Hematopoietic multipotent progenitor cell (in vitro differentiated cells): ENCODE results near the gene SLC51A. TPM values are rescaled to one million over a fixed set of nuclear protein-coding genes. Genes with fewer than 3 reads are reported as not detected.

Source experiments
- DNase-seq, 3 donors: peaks; one replicate each; pipeline ENCODE4 v3.0.0-alpha.2; 2011 to 2015; ENCODE audit warnings: low read depth in 2 of 3, low spot score in 2 of 3
- total RNA-seq: library from RNA; depleted of rRNA; stranded (reverse); fragments of >200 nt; gene quantifications from one replicate; pipeline ENCODE4 v1.2.3, GENCODE V29; 2012

Gene SLC51A
- total RNA-seq, 1 donor = not detected

GRCh38 chr3:196214783-196215441 lies 1.4 kb upstream of the SLC51A start:
- no peak for DNase-seq

GRCh38 chr3:196215493-196216020 lies 777 bp upstream of the SLC51A start:
- no peak for DNase-seq

GRCh38 chr3:196216681-196217211 lies 412 bp downstream of the SLC51A start:
- no peak for DNase-seq

- no peak for DNase-seq
Observed at GRCh38 chr3:196217307-196218154, 1.2 kb downstream of the SLC51A start.

GRCh38 chr3:196218155-196218712 lies 1.9 kb downstream of the SLC51A start:
- no peak for DNase-seq

GRCh38 chr3:196219194-196219969 lies 3.0 kb downstream of the SLC51A start:
- DNase-seq = peak in 2 of 3 donors; percentile 73 to 88

- no peak for DNase-seq
Observed at GRCh38 chr3:196219970-196220311, 3.6 kb downstream of the SLC51A start.

GRCh38 chr3:196220587-196220986 lies 4.3 kb downstream of the SLC51A start:
- DNase-seq = no peak

- DNase-seq = no peak
Observed at GRCh38 chr3:196220991-196221390, 4.7 kb downstream of the SLC51A start.

- DNase-seq = no peak
Observed at GRCh38 chr3:196222876-196223595, 6.7 kb downstream of the SLC51A start.

- no peak for DNase-seq
Observed at GRCh38 chr3:196225086-196225485, 8.8 kb downstream of the SLC51A start.

GRCh38 chr3:196225763-196226364 lies 9.5 kb downstream of the SLC51A start:
- DNase-seq = no peak

- no peak for DNase-seq
Observed at GRCh38 chr3:196227121-196227561, 10.8 kb downstream of the SLC51A start.

- no peak for DNase-seq
Observed at GRCh38 chr3:196227629-196228493, 11.5 kb downstream of the SLC51A start.

- no peak for DNase-seq
Observed at GRCh38 chr3:196232154-196232881, 16.0 kb downstream of the SLC51A start.

GRCh38 chr3:196232882-196233251 lies 16.5 kb downstream of the SLC51A start:
- no peak for DNase-seq

- no peak for DNase-seq
Observed at GRCh38 chr3:196235452-196236122, 19.3 kb downstream of the SLC51A start.
